HepG2 (cell line): ENCODE data around the gene GAR1. TPM values are rescaled to one million over a fixed set of nuclear protein-coding genes. Genes with fewer than 3 reads are reported as not detected.

ENCODE experiments used
- ATAC-seq: fragments of 200-7000 bp; cut with Tn5 transposase; 3 replicates; pipeline ENCODE4 v1.9.1; 2020; ENCODE audit warnings: mild to moderate bottlenecking, moderate library complexity
- Bru-seq: library from RNA; stranded (reverse); fragments of 400-500 nt; gene quantifications from one replicate; lab custom pipeline; 2021; lab: Mats Ljungman, UMichigan
- BruChase-seq, 2 experiments: library from RNA; stranded (reverse); fragments of 400-500 nt; gene quantifications; one replicate each; lab custom pipeline; 2021; lab: Mats Ljungman, UMichigan
- BruUV-seq: library from RNA; stranded (reverse); fragments of 400-500 nt; replicated peaks from 2 replicates; lab custom pipeline; 2021; lab: Mats Ljungman, UMichigan
- CTCF ChIA-PET: fragments of 300-600 bp; formaldehyde crosslinking; extraction: SDS; loops from one replicate; lab custom pipeline; 2021; ENCODE audit warnings: low total read pairs, inconsistent platforms, low intra/inter-chr PET ratio; lab: Yijun Ruan, JAX
- POLR2A ChIA-PET: fragments of 350-600 bp; sonication (Branson Sonifier 250); formaldehyde crosslinking; loops from one replicate; lab custom pipeline; 2020; ENCODE audit warnings: antibody characterized with exemption, inconsistent platforms; lab: Yijun Ruan, JAX
- DNase-seq: peaks from one replicate; pipeline ENCODE4 v3.0.0-alpha.2; 2015; ENCODE audit warnings: low spot score
- FAIRE-seq: peaks from 3 replicates; lab custom pipeline; 2011; peaks lifted over from hg19 to GRCh38; lab: Jason Lieb, UNC
- H2AFZ ChIP-seq: one replicate; pipeline ENCODE4 v1.6.1; 2011; ENCODE audit warnings: low read length, inconsistent platforms
- H3K27ac ChIP-seq: fragments of 300-600 bp; 3 replicates; pipeline ENCODE4 v1.8.0; 2011; ENCODE audit warnings: mixed run types, mild to moderate bottlenecking, mixed read lengths, low read length, inconsistent platforms; ENCODE audit not compliant: insufficient read depth; ENCODE audit errors: extremely low read length
- H3K27me3 ChIP-seq, 2 experiments: fragments of 200-600 bp in 1 of 2; 2 replicates in 1 of 2; 3 replicates in 1 of 2; pipeline versions ENCODE4 v1.6.0 to v1.8.0; 2011; ENCODE audit warnings: low read length in 2 of 2, mild to moderate bottlenecking in 2 of 2, moderate library complexity in 2 of 2, inconsistent platforms in 1 of 2; ENCODE audit not compliant: insufficient read depth in 2 of 2, control insufficient read depth in 1 of 2
- H3K36me3 ChIP-seq, 2 experiments: fragments of 200-600 bp in 1 of 2; replicated peaks in 1 of 2; 2 replicates in 1 of 2; 3 replicates in 1 of 2; pipeline versions ENCODE4 v1.5.1 to v1.8.0; 2011; ENCODE audit warnings: low read length in 2 of 2, inconsistent platforms in 1 of 2; ENCODE audit not compliant: insufficient read depth in 2 of 2, control insufficient read depth in 1 of 2
- H3K4me1 ChIP-seq: 2 replicates; pipeline ENCODE4 v1.5.1; 2012; ENCODE audit warnings: low read length, inconsistent platforms; ENCODE audit not compliant: insufficient read depth
- H3K4me2 ChIP-seq: 2 replicates; pipeline ENCODE4 v1.6.0; 2011; ENCODE audit warnings: low read depth, low read length, inconsistent platforms
- H3K4me3 ChIP-seq, 3 experiments: fragments of 200-600 bp in 1 of 3; sonication (generic), shearing (Covaris generic) in 1 of 3; replicated peaks in 1 of 3; 2 replicates each; pipeline ENCODE4 v1.5.1; 2011 to 2016; ENCODE audit warnings: low read length in 3 of 3, inconsistent platforms in 2 of 3, low read depth in 2 of 3, mild to moderate bottlenecking in 2 of 3, control low read depth in 1 of 3, mixed read lengths in 1 of 3; ENCODE audit not compliant: insufficient read depth in 1 of 3
- H3K79me2 ChIP-seq: one replicate; pipeline ENCODE4 v1.6.1; 2011; ENCODE audit warnings: low read length, inconsistent platforms; ENCODE audit not compliant: insufficient read depth
- H3K9ac ChIP-seq: 2 replicates; pipeline ENCODE4 v1.6.0; 2011; ENCODE audit warnings: mild to moderate bottlenecking, low read depth, low read length, inconsistent platforms; ENCODE audit not compliant: insufficient read depth
- H3K9me3 ChIP-seq: 2 replicates; pipeline ENCODE4 v1.5.1; 2012; ENCODE audit warnings: mild to moderate bottlenecking, low read length
- H4K20me1 ChIP-seq: 2 replicates; pipeline ENCODE4 v1.6.0; 2011; ENCODE audit warnings: inconsistent platforms, mild to moderate bottlenecking, low read length, moderate library complexity; ENCODE audit not compliant: insufficient read depth
- AGO2 ChIP-seq: fragments of 200-400 bp; formaldehyde crosslinking; optimal IDR thresholded peaks from 2 replicates; pipeline ENCODE3; 2017; ENCODE audit warnings: mild to moderate bottlenecking, low read depth, low read length, moderate library complexity
- ATF1 ChIP-seq: IDR thresholded peaks from 2 replicates; pipeline ENCODE4 v1.6.1; 2016; ENCODE audit warnings: mild to moderate bottlenecking, control low read depth
- ELF4 ChIP-seq: sonication (generic); formaldehyde crosslinking; IDR thresholded peaks from 2 replicates; pipeline ENCODE4 v1.5.0; 2020; ENCODE audit warnings: missing genetic modification reagents, mild to moderate bottlenecking, moderate library complexity, borderline replicate concordance
- GTF2F1 ChIP-seq: fragments of 150-350 bp; IDR thresholded peaks from 2 replicates; pipeline ENCODE4 v1.6.1; 2014; ENCODE audit warnings: low read length
- HMG20B ChIP-seq: conservative IDR thresholded peaks from 2 replicates; pipeline ENCODE4 v1.6.1; 2016; ENCODE audit warnings: missing genetic modification reagents, missing compliant biosample characterization
- MAFF ChIP-seq: IDR thresholded peaks from 2 replicates; pipeline ENCODE4 v1.6.1; 2011; ENCODE audit warnings: low read depth, low read length, improper control_type of control experiment
- NCOA2 ChIP-seq: sonication (generic); formaldehyde crosslinking; IDR thresholded peaks from 2 replicates; pipeline ENCODE4 v1.8.0; 2022; ENCODE audit warnings: inconsistent platforms
- SNAI1 ChIP-seq: sonication (generic); formaldehyde crosslinking; IDR thresholded peaks from 2 replicates; pipeline ENCODE4 v1.5.0; 2020; ENCODE audit warnings: mild to moderate bottlenecking, missing genetic modification reagents, borderline replicate concordance
- ZBTB38 ChIP-seq: sonication (generic); formaldehyde crosslinking; IDR thresholded peaks from 2 replicates; pipeline ENCODE4 v1.5.1; 2020; ENCODE audit warnings: mild to moderate bottlenecking, missing genetic modification reagents
- ZNF598 ChIP-seq: sonication (generic); formaldehyde crosslinking; IDR thresholded peaks from 2 replicates; pipeline ENCODE4 v1.5.1; 2020; ENCODE audit warnings: mild to moderate bottlenecking, missing genetic modification reagents, borderline replicate concordance
- WGBS: methylation state at CpG from one replicate; pipeline ENCODE4 v1.1.6; 2017; ENCODE audit warnings: low lambda C conversion rate; 5-methylcytosine and 5-hydroxymethylcytosine counted together
- in situ Hi-C: cut with HindIII; loops from 2 replicates; pipeline ENCODE4 v1.10.0; 2017; ENCODE audit warnings: low pct_unique_long_range_greater_than_20kb; ENCODE audit not compliant: extremely low pct_ligation_motif_present
- intact Hi-C: fragments of 100-400 bp; cut with micrococcal nuclease; formaldehyde crosslinking; loops from one replicate; pipeline ENCODE4 v1.10.0; 2022; ENCODE audit not compliant: unreplicated experiment
- long read RNA-seq, 2 experiments: library from RNA in 1 of 2; library from polyadenylated mRNA in 1 of 2; stranded (forward) in 1 of 2; unstranded in 1 of 2; transcript quantifications; one replicate each; pipeline ENCODE4 v2.0.0, GENCODE V29; 2019 to 2022
- polyA minus RNA-seq, 3 experiments: library from RNA; depleted of rRNA, polyadenylated mRNA; stranded (reverse); fragments of >200 nt; gene quantifications; 2 replicates each; pipeline ENCODE4 v1.2.3, GENCODE V29; 2011; ENCODE audit warnings: low replicate concordance in 1 of 3
- polyA plus RNA-seq, 8 experiments: library from polyadenylated mRNA; depleted of rRNA in 3 of 8; stranded (reverse) in 7 of 8; unstranded in 1 of 8; fragments of >200 nt; fragmentation: Illumina TruSeq in 4 of 8; extraction: Trizol in 4 of 8; gene quantifications; 2 replicates each; pipeline versions ENCODE4 v1.2.1 to v1.2.3, GENCODE V29; 2011 to 2016; ENCODE audit warnings: low read depth in 4 of 8, missing spikeins in 1 of 8, mixed read lengths in 1 of 8; ENCODE audit not compliant: insufficient read depth in 1 of 8
- total RNA-seq, 5 experiments: library from RNA; depleted of rRNA; stranded (reverse); fragments of >200 nt; fragmentation: Illumina TruSeq; extraction: Trizol; gene quantifications; 2 replicates each; pipeline ENCODE4 v1.2.3, GENCODE V29; 2016; ENCODE audit warnings: low read depth in 1 of 5
- TF ChIP-seq, protein P1 (sequence below): sonication (generic); formaldehyde crosslinking; IDR thresholded peaks from 2 replicates; pipeline ENCODE4 v1.4.0; 2020; ENCODE audit warnings: mild to moderate bottlenecking, missing genetic modification reagents
- TF ChIP-seq, protein P2 (sequence below): sonication (generic); formaldehyde crosslinking; IDR thresholded peaks from 2 replicates; pipeline ENCODE4 v1.4.0; 2020; ENCODE audit warnings: missing genetic modification reagents

The GAR1 gene
- total RNA-seq (2016; rRNA removed; fragmentation: Illumina TruSeq; extraction: Trizol) = 11.3 and 16.4 TPM in 2 replicates
- 1.1 and 2.6 TPM in 2 replicates for total RNA-seq (2016; cell fraction: cytosol; rRNA removed; fragmentation: Illumina TruSeq; extraction: Trizol; ENCODE audit: low read depth)
- total RNA-seq (2016; cell fraction: insoluble cytoplasmic fraction; rRNA removed; fragmentation: Illumina TruSeq; extraction: Trizol) = 11.7 and 14.3 TPM in 2 replicates
- total RNA-seq (2016; cell fraction: membrane; rRNA removed; fragmentation: Illumina TruSeq; extraction: Trizol) = 3.8 and 4.3 TPM in 2 replicates
- total RNA-seq (2016; cell fraction: nucleus; rRNA removed; fragmentation: Illumina TruSeq; extraction: Trizol) = 10.3 and 11.5 TPM in 2 replicates
- 8.9 and 11.4 TPM in 2 replicates for polyA plus RNA-seq (2011; rRNA removed)
- polyA plus RNA-seq (2011; cell fraction: cytosol; rRNA removed) = 5.9 and 7.5 TPM in 2 replicates
- 2.8 and 3.6 TPM in 2 replicates for polyA plus RNA-seq (2011; cell fraction: nucleus; rRNA removed)
- 25.3 and 28.4 TPM in 2 replicates for polyA plus RNA-seq (2012)
- polyA plus RNA-seq (2016; cell fraction: cytosol; fragmentation: Illumina TruSeq; extraction: Trizol; ENCODE audit: low read depth) = 6.1 and 6.2 TPM in 2 replicates
- polyA plus RNA-seq (2016; cell fraction: insoluble cytoplasmic fraction; fragmentation: Illumina TruSeq; extraction: Trizol; ENCODE audit: low read depth) = 52.4 and 53.0 TPM in 2 replicates
- polyA plus RNA-seq (2016; cell fraction: membrane; fragmentation: Illumina TruSeq; extraction: Trizol; ENCODE audit: low read depth) = 9.3 and 11.2 TPM in 2 replicates
- 31.1 and 33.7 TPM in 2 replicates for polyA plus RNA-seq (2016; cell fraction: nucleus; fragmentation: Illumina TruSeq; extraction: Trizol; ENCODE audit: insufficient read depth, low read depth)
- polyA minus RNA-seq (2011; rRNA and poly(A)+ RNA removed; ENCODE audit: low replicate concordance) = 0.24 and 1.1 TPM in 2 replicates
- polyA minus RNA-seq (2011; cell fraction: cytosol; rRNA and poly(A)+ RNA removed) = 2.5 and 3.4 TPM in 2 replicates
- 6.3 and 7.1 TPM in 2 replicates for polyA minus RNA-seq (2011; cell fraction: nucleus; rRNA and poly(A)+ RNA removed)
- percentile 92 among the genes with signal in this experiment for Bru-seq, nascent RNA
- BruChase-seq, experiment 1, labeled RNA remaining after a 6-hour chase = percentile 92 among the genes with signal in this experiment
- percentile 93 among the genes with signal in this experiment for BruChase-seq, experiment 2, labeled RNA remaining after a 2-hour chase
- long read RNA-seq, experiment 1, transcript GAR1-201 (7 exons, 1,224 nt) = major isoform, 11 of 29 reads
- long read RNA-seq, experiment 1, transcript GAR1-202 (7 exons, 1,011 nt) = minor isoform, 6 of 29 reads
- long read RNA-seq, experiment 1, partial matches to known transcripts = 5 of 29 reads
- long read RNA-seq, experiment 1, other reads (novel, unspliced or antisense) = 7 of 29 reads
- long read RNA-seq, experiment 2, transcript GAR1-201 (7 exons, 1,224 nt) = major isoform, 9 of 115 reads
- long read RNA-seq, experiment 2, transcript GAR1-204 (5 exons, 831 nt) = minor isoform, 7 of 115 reads
- long read RNA-seq, experiment 2, partial matches to known transcripts = 75 of 115 reads
- long read RNA-seq, experiment 2, other reads (novel, unspliced or antisense) = 22 of 115 reads

DNA sequence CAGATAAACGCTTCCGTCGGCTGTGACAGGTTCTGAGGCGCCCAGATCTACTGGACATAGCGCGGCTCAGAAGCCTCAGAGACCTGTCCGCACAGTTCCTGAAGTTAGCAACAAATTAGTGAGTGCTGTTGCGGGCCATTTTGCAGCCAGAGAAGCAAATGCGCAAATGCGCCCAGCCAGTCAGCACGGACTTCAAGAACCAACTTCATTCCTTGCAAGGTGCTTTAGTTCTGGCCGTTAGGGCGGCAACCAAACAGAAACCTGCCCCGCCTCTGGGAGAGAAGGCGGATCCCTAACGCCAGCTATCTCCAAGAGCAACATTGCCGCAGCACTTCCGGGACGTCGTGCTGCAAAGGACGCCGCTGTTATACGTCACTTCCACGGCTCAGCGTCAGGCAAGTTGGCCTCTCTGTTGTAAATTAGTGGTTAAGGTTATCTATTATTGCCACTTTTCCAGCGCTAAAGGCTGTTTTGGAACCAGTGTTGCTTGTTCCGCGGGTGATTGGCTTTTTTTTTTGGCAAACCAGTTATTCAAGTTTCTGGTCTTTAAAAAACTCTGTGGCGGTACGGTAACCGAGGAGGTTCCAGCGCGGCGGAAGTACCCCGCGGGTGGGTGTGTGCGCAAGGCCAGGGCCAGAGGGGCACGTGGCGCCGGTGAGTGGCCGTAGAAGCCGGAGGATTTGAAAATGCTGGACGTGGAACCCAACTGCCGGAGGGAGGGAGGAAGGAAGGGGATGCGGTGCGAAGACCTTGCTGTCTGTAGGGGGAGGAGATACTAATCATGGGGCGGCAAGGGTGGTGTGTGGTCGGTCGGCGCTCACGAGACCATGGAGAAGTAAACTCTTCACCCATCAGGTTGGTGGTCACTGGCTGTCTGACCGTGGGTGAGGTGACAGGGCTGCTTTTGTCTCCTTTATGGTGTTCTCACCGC, at the start of gene GAR1:
Gene GAR1, plus strand, starts transcription at position 612 of the 931 bp plus-strand sequence. CDS start 403 bp downstream, outside the sequence.
- peak within 1 kb of the TSS; percentile 91 for H3K4me2 ChIP-seq
- peak within 1 kb of the TSS; percentile 91 for H3K27ac ChIP-seq
- ATAC-seq (peak; percentile 97), FAIRE-seq (peak; percentile 86), DNase-seq (peak; percentile 90)
- ChIA-PET CTCF (no interaction called here), POLR2A (interaction anchor here (1.0 to 1.4 kb wide), 4 partner anchors 10 to 86 kb away, joined by 3 to 13 read pairs (median 5); partner anchors contain the start of gene CFI)
- in situ Hi-C loops = loop anchor here (25.0 kb wide), 1 partner anchor 253 kb away; the partner anchor contains the start of gene MCUB
- no peaks in the 10 kb centered on the region for H3K9me3 ChIP-seq
- H4K20me1 ChIP-seq = no peaks in the 10 kb centered on the region
- H3K27me3 ChIP-seq = no peaks in the 10 kb centered on the region; a peak in 1 of 5 replicates
- intact Hi-C loops = loop anchor here (1.0 to 5.0 kb wide), 5 partner anchors 13 to 383 kb away; partner anchors contain the start of genes CASP6 and SEC24B
- H3K4me3 ChIP-seq = peak within 1 kb of the TSS; percentile 77 to 95 (median 84)
- WGBS = 2% methylated on average over 36 of the region's 53 CpGs
- H3K9ac ChIP-seq = peak within 1 kb of the TSS; percentile 92
- H3K79me2 ChIP-seq = peaks cover 31% of the 10 kb centered on the region
- BruUV-seq = TSS peak; percentile 67
- peak within 1 kb of the TSS; percentile 95 for H2AFZ ChIP-seq
- peaks cover 47% of the 10 kb centered on the region for H3K4me1 ChIP-seq
- H3K36me3 ChIP-seq = peaks cover 2 to 24% of the 10 kb centered on the region in 2 experiments; a peak in 4 of 5 replicates
- TF ChIP-seq HMG20B (CRISPR knock-in tag) = no peak
- peak; percentile 26; the same call in 1 of the 2 replicates for TF ChIP-seq ELF4
- TF ChIP-seq ATF1 (CRISPR knock-in tag) = peak; percentile 98
- 0 out of 2 replicates have a peak, but pooled peaks have one; percentile 52 for TF ChIP-seq ZBTB38 (CRISPR knock-in tag)
- TF ChIP-seq NCOA2 (CRISPR knock-in tag) = peak; percentile 29; the same call in 1 of the 2 replicates
- TF ChIP-seq MAFF = no peak
- TF ChIP-seq, protein P1, sequence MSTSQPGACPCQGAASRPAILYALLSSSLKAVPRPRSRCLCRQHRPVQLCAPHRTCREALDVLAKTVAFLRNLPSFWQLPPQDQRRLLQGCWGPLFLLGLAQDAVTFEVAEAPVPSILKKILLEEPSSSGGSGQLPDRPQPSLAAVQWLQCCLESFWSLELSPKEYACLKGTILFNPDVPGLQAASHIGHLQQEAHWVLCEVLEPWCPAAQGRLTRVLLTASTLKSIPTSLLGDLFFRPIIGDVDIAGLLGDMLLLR (CRISPR knock-in tag) = peak; percentile 96; the same call in 1 of the 2 replicates
- TF ChIP-seq SNAI1 (CRISPR knock-in tag) = peak; percentile 87; the same call in 1 of the 2 replicates
- peak; percentile 60 for TF ChIP-seq AGO2
- TF ChIP-seq, protein P2, sequence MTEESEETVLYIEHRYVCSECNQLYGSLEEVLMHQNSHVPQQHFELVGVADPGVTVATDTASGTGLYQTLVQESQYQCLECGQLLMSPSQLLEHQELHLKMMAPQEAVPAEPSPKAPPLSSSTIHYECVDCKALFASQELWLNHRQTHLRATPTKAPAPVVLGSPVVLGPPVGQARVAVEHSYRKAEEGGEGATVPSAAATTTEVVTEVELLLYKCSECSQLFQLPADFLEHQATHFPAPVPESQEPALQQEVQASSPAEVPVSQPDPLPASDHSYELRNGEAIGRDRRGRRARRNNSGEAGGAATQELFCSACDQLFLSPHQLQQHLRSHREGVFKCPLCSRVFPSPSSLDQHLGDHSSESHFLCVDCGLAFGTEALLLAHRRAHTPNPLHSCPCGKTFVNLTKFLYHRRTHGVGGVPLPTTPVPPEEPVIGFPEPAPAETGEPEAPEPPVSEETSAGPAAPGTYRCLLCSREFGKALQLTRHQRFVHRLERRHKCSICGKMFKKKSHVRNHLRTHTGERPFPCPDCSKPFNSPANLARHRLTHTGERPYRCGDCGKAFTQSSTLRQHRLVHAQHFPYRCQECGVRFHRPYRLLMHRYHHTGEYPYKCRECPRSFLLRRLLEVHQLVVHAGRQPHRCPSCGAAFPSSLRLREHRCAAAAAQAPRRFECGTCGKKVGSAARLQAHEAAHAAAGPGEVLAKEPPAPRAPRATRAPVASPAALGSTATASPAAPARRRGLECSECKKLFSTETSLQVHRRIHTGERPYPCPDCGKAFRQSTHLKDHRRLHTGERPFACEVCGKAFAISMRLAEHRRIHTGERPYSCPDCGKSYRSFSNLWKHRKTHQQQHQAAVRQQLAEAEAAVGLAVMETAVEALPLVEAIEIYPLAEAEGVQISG (CRISPR knock-in tag) = peak; percentile 92
- TF ChIP-seq GTF2F1 = no peak
- 0 out of 2 replicates have a peak, but pooled peaks have one; percentile 50 for TF ChIP-seq ZNF598 (CRISPR knock-in tag)
